ENCODE results near the gene DAP3. TPM values are rescaled to one million over a fixed set of nuclear protein-coding genes. Genes with fewer than 3 reads are reported as not detected.
"Not testable (repeated sequence)": the region's sequence is repeated elsewhere in the genome, so short reads cannot be mapped to it uniquely, and the experiment has no call there.

Gene DAP3
- polyA plus RNA-seq, 3 donors = 107 to 116 (median 110) TPM

DNA sequence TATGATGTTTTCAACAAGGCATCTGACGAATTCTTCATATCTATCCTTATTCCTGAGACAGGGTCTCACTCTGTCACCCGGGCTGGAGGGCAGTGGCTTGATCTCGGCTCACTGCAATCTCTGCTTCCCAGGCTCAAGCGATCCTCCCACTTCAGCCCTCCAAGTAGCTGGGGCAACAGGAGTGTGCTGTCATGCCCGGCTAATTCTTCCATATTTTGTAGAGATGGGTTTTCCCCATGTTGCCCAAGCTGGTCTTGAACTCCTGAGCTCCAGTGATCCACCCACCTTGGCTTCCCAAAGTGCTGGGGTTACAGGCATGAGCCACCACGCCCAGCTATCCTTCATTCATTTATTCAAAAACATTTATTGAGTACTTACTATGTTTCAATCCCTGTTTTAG is 8.4 kb upstream of the DAP3 start:
- no peak for DNase-seq (ENCODE audit: low read depth in 3 of 3, low spot score in 2 of 3)

GRCh38 chr1:155681776-155682175 is 7.1 kb upstream of the DAP3 start:
- DNase-seq (ENCODE audit: low read depth in 3 of 3, low spot score in 2 of 3) = no peak

DNA sequence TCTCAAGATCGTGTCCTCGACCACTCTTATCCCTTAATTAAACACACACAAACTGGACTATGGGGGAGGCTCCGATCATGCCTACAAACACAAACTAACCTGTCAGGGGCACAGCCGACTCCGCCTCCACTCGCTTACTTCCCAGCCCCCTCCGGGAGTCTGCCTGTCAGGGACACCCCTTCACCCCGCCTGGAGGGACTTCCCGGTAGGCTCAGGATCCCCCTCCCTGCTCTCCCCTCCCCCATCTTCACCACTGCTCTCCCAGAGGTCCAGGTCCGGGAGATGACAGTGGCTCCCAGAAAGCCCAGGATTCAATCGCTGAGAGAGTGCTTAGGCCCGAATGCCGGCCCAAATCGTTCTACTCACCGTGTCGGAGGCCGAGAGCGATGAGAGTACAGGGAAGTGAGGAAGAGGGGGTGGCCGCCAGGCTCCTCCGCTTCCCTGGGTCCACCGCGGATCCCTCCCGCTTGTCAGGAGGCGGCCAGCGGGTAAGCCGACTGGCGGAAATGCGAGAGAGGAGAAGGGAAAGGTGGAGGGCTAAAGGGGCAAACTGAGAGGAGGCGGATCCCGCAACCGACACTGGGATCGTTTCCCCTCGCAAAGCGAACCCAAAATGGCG is 1.1 kb upstream of the DAP3 start:
- DNase-seq (ENCODE audit: low read depth in 3 of 3, low spot score in 2 of 3) = peak in 2 of 3 donors; percentile 25 to 56

GRCh38 chr1:155688324-155689080 is 389 bp upstream of the DAP3 start, which contains the start of gene YY1AP1:
TSS of gene YY1AP1 (minus strand) at chr1:155688774. CDS start at chr1:155680436, 8,338 bp downstream.
- DNase-seq (ENCODE audit: low read depth in 3 of 3, low spot score in 2 of 3) = peak; percentile 80 to 87 (median 82)

DNA sequence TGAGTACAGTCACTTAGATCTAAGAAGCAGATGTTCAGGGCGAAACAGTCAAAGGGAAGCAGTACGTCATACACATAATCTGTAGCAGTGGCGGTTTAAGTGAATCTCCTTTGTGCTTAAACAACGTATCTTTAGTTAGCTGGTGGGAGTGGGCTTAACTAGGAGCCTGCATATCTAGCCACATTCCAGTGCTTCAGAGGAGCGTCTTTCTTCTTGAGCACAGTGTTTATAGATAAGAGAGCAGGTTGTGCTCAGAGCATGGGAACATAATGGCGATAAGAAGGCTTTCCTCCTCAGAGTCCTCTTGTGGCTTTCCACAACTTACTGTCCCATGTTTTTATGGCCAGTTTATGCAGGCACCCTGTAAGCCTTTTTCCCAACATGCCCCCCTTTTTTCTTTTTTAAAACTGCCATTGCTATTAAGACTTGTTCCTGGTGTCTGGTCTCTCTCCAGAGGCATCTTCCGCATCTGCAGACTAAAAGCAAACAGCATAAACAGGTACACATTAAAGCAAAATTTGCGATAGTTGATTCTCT is 3.2 kb downstream of the DAP3 start:
- DNase-seq (ENCODE audit: low read depth in 3 of 3, low spot score in 2 of 3) = no peak

DNA sequence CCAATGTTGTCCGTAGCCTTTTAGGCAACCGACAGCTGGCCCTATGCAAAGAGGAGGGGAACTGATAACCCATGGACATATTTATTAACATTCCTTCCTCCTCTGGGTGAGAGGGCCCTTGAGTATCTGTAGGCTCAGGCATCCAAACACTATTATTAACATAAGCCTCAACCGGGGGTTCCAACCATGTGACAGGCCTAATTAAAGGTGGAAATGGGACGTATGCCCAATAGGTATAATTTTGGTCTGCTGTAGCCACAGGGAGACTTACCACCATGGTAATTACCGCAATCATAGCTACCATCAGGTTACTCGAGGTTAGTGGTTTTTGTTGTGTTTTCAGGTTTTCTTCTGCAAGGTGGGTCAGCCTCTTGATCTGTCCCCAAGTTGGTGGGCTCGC is 5.3 kb downstream of the DAP3 start:
- DNase-seq (ENCODE audit: low read depth in 3 of 3, low spot score in 2 of 3) = no peak

DNA sequence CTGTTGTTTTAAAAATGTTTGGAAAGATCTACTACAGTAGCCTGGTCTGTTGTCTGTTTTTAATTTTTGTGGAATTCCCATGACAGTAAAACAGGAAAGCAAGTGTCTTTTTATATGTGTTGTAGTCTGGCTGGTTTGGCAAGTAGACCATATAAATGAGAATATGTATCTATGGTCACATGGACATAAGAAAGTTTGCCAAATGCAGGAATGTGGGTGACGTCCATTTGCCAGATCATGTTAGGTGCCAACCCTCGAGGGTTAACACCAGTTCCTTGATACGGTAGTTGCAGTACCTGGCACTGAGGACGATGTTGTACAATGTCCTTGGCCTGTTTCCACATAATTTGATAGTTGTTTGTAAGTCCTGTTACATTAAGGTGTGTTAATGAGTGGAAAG is 6.2 kb downstream of the DAP3 start:
- no peak for DNase-seq (ENCODE audit: low read depth in 3 of 3, low spot score in 2 of 3)

DNA sequence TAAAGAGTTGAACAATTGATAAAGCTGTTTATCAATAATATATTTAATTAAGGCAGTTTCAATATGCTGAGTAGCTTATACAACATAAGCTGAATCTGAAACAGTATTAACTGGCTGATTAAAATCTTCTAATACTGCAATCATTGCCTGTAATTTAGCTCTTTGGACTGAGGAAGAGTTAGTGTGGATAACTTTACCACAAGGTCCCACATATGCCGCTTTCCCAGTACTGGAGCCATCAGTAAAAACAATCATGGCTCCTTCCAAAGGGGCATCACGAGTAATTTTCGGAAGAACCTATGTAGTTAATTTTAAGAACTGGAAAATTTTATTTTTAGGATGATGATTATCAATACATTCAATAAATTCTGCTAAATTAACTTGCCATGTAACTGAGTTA is 6.7 kb downstream of the DAP3 start:
- no peak for DNase-seq (ENCODE audit: low read depth in 3 of 3, low spot score in 2 of 3)

- no peak for DNase-seq (ENCODE audit: low read depth in 3 of 3, low spot score in 2 of 3)
Observed at GRCh38 chr1:155696524-155696923, 7.6 kb downstream of the DAP3 start.

GRCh38 chr1:155697046-155697445 is 8.2 kb downstream of the DAP3 start:
- DNase-seq (ENCODE audit: low read depth in 3 of 3, low spot score in 2 of 3) = no peak

DNA sequence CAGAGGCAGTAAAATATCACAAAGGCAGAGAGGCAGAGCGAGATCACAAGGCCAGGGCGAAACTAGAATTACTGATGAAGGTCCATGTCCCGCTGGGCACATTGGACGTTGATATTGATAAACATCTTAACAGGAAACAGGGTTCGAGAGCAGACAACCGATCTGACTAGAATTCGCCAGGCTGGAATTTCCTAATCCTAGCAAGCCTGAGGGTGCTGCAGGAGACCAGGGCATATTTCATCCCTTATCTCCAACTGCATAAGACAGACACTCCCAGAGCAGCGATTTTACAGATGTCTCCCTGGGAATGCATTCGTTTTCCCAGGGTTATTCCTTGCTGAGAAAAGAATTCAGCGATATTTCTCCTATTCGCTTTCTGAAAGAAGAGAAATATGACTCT is 8.7 kb downstream of the DAP3 start:
- DNase-seq (ENCODE audit: low read depth in 3 of 3, low spot score in 2 of 3) = not testable (repeated sequence)

DNA sequence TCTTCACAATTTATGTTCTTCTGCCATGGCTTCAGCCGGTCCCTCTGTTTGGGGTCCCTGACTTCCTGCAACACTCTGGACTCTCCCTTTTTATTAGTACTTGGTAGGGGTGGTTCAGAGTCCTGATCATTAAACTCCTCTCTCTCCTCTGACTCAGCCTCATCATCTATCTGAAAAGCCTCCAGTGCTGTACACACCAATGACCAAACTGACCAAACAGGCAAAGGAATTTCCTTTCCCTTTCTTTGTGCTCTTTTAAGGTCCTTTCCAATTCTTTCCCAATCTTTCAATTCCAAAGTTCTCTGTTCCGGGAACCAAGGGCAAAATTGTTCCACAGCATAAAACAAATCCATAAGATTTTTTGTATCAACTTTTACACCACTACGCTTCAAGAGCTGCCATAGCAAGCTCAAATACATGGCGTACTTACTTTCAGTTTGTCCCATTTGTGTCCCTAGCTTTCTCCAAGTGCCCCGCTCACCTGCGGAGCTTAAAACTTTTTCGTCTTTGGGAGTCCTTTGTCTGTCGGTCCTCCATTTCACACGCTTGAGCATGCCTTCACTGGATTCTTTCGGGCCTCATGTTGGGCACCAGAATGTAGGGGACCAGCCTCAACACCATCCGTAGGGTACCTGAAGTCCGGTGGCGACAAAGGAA is 9.6 kb downstream of the DAP3 start:
- no peak for DNase-seq (ENCODE audit: low read depth in 3 of 3, low spot score in 2 of 3)

DNA sequence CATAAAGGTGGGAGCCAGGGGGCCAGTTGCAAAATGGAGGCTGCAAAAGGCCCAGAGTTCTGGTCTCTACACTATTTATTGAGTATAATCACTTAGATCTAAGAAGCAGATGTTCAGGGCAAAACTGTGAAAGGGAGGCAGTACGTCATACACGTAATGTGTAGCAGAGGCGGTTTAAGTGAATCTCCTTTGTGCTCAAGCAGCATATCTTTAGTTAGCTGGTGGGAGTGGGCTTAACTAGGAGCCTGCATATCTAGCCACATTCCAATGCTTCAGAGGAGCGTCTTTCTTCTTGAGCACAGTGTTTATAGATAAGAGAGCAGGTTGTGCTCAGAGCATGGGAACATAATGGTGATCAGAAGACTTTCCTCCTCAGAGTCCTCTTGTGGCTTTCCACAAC is 10.2 kb downstream of the DAP3 start:
- not testable (repeated sequence) for DNase-seq (ENCODE audit: low read depth in 3 of 3, low spot score in 2 of 3)

DNA sequence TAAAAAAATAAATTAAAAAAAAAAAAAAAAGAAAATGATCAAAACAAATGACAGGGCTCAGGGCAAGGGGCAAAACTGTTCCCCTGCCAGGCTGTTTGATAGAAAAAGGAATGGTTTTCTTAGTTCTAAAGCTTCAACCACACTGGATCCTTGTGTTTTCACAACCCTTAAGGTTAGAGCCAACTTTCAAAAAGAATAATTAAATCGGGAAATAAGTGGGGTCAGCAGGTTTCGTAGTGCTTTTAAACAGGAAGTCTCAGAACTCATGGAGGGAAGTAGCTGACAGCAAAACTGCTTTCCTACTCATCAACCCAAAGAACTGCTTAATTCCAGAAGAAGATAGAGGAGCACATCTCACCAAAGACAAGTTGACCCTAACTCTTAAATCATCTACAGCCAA is 12.8 kb downstream of the DAP3 start:
- DNase-seq (ENCODE audit: low read depth in 3 of 3, low spot score in 2 of 3) = not testable (repeated sequence)

DNA sequence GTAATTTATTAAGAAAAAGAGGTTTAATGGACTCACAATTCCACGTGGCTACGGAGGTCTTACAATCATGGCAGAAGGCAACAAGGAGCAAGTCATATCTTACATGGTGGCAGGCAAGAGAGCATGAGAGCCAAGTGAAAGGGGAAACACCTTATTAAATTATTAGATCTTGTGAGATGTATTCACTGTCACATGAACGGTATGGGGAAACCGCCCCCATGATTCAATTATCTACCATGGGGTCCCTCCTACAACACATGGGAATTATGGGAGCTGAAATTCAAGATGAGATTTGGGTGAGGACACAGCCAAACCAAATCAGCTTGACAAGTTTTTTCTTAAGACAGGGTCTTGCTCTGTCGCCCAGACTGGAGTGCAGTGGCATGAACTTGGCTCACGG is 14.3 kb downstream of the DAP3 start:
- DNase-seq (ENCODE audit: low read depth in 3 of 3, low spot score in 2 of 3) = no peak

DNA sequence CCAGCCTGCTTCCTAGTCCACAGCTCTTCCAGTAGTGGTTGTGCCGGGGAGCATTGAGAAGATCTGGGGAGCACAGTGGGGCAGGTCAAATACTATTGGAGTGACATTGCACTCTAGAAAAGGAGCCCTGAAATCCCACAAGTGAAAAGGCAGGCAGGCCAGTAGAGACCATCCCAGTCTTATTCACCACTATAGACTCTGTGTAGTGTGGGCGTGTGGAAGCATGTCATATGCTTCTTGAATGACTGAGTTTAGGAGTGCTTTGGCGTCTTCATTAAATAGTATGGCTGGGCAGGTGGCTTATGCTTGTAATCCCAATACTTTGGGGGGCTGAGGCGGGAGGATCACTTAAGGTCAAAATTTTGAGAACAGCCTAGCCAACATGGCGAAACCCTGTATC is 15.5 kb downstream of the DAP3 start:
- DNase-seq (ENCODE audit: low read depth in 3 of 3, low spot score in 2 of 3) = not testable (repeated sequence)

DNA sequence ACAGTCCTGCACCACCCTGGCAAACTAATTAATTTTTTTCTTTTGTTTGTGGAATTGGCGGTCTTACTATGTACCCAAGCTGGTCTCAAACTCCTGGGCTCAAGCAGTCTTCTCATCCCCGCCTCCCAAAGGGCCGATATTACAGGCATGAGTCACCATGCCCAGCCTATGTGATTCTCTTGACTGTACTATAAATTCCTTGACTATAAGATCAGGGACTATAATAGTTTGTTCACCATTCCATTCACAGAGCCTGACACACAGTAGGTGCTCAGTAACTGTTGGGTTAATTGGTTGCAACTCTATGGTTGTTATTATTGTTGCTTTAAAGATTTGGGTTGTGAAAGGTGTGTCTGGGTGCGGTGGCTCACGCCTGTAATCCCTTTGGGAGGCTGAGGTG is 17.2 kb downstream of the DAP3 start:
- DNase-seq (ENCODE audit: low read depth in 3 of 3, low spot score in 2 of 3) = no peak

- no peak for DNase-seq (ENCODE audit: low read depth in 3 of 3, low spot score in 2 of 3)
Observed at GRCh38 chr1:155709391-155709790, 20.5 kb downstream of the DAP3 start.

DNA sequence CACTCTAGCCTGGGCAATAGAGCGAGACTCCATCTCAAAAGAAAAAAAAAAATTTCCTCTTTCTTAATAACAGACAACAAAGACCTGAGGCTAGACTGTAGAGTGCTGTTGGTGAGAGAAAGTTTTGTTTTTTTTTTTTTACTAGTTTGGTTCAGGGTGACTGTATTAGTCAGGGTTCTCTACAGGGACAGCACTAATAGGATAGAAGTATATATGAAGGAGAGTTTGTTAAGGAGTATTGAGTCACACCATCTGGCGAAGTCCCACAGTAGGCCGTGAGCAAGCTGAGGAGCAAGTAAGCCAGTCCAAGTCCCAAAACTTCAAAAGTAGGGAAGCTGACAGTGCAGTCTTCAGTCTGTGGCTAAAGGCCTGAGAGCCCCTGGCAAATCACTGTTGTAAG is 22.6 kb downstream of the DAP3 start:
- not testable (repeated sequence) for DNase-seq (ENCODE audit: low read depth in 3 of 3, low spot score in 2 of 3)

- DNase-seq (ENCODE audit: low read depth in 3 of 3, low spot score in 2 of 3) = not testable (repeated sequence)
Observed at GRCh38 chr1:155712636-155713035, 23.7 kb downstream of the DAP3 start.

GRCh38 chr1:155713075-155713474 is 24.2 kb downstream of the DAP3 start:
- no peak for DNase-seq (ENCODE audit: low read depth in 3 of 3, low spot score in 2 of 3)

DNA sequence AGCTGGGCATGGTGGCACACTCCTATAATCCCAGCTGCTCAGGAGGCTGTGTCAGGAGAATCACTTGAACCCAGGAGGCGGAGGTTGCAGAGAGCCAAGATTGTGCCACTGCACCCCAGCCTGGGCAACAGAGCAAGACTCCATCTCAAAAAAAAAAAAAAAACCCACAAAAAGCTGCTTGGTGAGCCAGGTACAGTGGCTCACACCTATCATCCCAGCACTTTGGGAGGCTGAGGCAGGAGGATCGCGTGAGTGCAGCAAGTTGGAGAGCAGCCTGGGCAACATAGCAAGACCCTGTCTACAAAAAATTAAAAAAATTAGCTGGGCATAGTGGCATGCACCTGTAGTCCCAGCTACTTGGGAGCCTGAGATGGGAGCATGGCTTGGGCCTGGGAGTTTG is 26.2 kb downstream of the DAP3 start:
- DNase-seq (ENCODE audit: low read depth in 3 of 3, low spot score in 2 of 3) = not testable (repeated sequence)

All from right renal cortex interstitium (tissue), 3 donors.